ENCODE measurements around the gene FITM2.

- TF ChIP-seq CTCF (IDR thresholded peaks at IDR 0.05; ENCODE audit: low read depth, low read length) (no peak), POLR2A (IDR thresholded peaks at IDR 0.05; ENCODE audit: extremely low read depth, insufficient read length) (no peak)
Observed at GRCh38 chr20:44357555-44358125, 46.6 kb upstream of the FITM2 start.

Data from NB4 (cell line).